GM21825 (cell line): ENCODE data around the gene MAP2K5.

Source experiments
- ATAC-seq: cut with Tn5 transposase; IDR thresholded peaks from one replicate; pipeline ENCODE4 v1.9.1; 2021; ENCODE audit warnings: mild to moderate bottlenecking, moderate library complexity; ENCODE audit not compliant: unreplicated experiment

The MAP2K5 gene

DNA sequence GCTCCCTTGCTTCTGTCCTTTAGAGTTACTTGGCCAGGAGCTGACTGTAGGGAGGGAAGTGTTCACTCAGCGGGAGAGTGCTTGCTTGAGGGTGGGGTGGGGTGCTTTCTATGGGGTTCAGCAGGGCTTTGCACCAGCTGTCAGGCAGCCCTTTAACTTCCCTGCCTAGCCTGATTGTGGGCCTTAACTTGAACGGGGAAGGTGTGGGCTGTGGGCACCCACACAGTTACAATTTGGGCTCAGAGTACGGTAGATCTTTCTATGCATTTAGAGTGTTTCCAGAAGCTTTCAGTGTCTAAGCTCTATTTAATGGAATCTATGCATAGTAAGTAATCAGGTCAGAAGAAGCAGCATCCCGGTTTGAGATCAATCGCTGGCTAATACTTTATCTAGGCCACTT lies 234.6 kb downstream of the MAP2K5 start:
- ATAC-seq = no peak

DNA sequence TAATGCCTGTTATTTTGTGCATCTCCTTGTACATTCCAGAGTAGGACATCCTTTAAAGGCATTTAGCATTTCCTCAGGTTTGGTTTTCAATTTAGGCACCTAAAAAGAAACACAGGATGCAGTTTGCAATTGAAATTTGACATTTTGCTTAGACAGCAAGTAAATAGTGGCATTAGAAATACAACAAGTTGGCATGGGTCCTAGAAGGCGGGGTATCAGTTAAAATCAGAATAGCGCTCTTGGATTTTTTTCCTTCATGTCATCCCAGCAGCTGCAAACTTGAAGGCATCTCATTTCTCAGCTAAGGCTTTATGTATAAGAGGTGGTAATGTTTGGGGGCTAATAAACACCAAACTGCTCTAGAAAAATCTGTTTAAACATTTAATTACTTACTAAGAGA lies 235.3 kb downstream of the MAP2K5 start:
- ATAC-seq = no peak

DNA sequence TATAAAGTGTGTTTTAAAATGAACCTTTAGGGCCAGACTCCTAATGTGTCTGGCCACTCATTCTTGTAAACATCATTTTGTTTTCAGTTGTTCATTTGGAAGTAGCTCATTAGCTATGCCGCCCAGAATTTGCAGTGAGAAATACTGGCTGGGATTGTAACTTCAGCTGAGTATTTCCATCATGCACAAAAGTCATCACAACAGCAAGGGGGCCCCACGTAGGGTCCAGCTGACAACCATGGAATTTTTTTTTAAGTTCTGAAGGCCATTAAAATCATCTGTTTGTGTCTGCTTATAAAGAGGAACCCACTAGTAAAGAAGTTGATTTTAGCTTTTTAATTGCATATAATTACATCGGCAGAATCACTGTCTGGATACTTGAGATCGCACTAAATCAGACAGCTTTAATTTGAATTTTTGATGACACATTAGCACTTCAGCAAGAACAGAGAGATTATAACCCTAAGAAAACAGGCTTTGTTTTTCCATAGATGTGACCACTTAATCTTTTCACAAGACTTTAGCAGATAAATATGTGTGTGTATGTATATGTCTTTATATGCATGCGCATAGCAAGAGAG lies 236.6 kb downstream of the MAP2K5 start:
- no peak for ATAC-seq

DNA sequence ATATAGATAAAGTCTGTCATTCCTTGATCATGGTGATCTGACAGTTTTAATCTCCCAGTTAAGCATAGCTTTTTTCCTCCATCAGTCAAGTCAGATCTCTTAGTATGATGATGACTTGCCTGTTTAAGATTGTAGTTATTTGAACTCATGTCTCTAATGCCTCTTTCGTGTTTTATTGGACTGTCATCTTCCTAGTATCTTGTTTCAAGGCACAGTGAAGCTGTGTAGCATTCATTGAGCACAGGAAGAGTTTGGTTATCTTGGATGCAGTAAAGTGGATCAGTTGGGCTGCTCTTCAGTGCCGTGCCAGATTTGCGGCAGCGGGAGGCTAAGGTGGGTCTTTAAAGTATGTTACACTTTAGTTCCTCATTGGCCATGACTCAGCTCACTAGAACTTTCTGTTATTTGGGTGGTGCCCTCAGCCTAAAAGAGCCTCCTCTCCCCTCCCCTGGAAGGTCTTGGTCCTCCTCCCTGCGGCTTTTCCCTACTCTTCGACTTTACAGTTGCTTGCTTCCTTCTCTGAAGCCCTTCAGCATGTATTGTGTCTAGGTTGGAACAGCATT lies 237.1 kb downstream of the MAP2K5 start:
- ATAC-seq = no peak

DNA sequence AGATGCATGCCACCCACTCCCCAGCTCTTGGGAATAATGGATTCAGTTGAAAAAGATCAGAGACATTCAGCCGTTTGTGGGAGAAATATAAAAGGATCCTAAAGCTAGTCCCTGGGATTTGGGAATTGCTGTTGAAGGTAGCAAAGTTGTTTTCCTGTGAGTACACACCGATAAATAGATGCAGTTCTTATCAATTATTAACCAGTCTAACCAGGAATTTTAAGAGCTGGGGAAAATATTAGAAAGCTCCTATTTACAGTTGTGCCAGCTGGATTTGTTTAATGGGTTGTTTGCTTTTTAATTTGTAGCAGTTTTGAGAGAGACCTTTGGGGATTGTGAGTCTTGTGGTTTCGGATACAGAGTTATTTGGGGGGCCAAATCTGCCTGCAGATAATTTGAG lies 238.6 kb downstream of the MAP2K5 start:
- ATAC-seq = no peak

DNA sequence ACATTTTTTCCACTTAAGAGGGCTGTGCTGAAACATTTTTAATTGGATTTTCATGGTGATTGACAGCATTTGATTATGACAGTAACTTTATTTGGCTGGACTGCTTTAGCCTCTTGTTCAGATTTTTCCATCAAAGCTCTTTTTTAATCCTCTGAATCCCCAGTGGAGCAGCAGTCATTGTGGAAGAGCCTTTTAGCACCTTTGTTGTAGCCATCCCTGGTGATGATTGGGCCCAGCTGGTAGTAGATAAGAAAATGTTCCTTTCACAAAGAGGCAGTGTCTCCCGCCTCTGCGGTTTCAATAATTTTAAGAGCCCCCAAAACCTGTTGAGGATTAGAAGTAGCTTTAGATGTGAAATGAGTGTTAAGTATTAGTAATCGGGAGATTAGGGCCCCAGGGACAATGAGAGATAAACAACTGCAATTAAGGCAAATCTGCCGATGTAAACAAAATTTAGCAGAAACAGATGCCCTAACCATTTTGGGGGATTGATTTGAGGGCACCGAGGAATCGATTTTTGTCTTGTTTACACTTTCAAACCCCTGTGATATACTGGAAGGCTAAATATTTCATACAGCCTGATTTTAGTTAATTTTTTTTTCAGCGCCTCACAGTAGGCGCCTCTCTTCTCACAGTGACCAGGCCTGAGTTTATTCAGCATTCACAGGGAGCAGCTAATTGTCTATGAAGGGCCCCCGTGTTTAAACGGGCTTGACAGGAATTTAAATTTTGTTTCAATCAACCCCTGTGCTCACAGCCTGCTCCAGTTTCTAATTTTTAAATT lies 239.6 kb downstream of the MAP2K5 start:
- no peak for ATAC-seq

DNA sequence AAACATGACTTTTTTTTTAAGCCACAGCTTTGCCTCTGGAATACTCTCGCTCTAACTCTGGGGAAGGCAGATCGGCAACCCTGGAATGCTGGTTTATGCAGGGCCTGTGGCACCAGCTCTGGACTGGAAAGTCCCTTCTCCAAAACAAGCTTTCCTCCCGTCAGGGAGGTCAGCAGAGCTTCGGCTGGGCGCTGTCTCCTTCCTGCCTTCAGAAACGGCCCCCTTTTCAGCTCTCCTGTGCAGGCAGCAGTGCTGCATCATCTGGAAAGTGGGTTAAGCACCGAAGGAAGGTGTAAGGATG lies 240.1 kb downstream of the MAP2K5 start:
- no peak for ATAC-seq

DNA sequence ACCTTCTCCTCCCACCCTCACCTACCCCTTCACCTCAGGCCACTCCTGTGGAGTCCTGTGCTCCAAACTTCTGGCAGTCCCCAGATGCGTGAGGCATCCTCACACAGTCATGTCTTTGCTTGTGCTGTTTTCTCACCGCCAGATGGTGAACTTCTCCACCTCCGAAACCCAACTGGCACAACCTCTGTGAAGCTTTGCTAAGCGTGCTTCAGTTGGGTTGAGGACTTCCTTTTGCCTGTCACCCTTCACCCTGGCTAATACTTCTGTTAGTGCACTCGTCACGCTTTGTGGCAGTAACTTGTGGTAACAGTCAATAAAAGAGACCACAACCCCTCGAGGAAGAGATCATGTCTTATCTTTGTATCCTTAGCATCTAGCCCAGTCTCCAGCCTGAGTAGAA lies 240.8 kb downstream of the MAP2K5 start:
- peak; percentile 67 for ATAC-seq

DNA sequence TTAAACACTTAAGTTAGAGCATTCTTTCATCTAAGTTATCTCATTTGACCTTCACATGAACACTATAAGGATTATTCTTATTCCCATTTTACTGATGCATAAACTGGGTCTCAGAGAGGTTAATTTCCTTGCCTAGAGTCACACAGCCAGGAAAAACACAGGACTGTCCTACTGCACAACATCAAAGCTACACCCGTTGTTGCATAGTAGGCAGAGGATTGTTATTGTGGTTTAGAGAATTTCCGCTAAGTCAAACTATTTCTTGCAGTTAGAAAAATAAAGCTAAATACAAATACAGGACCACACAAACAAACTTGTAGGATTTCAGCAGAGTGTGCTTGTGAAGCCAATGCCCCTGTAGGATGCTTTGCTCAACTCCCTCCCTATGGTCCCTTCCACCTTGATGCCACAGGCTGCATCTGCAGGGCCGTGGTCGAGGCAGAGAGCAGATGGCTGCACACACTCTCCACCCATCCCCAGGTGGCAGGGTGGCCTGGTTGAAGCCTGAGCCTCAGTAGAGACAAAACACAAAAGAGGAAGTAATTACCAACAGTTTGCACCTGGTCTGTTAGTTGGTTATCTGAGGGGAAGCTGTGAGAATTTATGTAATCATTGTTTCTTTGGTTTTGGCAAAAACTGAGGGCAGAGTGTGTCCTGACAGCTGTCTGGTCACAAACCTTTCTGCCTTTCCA lies 241.7 kb downstream of the MAP2K5 start:
- peak; percentile 88 for ATAC-seq

DNA sequence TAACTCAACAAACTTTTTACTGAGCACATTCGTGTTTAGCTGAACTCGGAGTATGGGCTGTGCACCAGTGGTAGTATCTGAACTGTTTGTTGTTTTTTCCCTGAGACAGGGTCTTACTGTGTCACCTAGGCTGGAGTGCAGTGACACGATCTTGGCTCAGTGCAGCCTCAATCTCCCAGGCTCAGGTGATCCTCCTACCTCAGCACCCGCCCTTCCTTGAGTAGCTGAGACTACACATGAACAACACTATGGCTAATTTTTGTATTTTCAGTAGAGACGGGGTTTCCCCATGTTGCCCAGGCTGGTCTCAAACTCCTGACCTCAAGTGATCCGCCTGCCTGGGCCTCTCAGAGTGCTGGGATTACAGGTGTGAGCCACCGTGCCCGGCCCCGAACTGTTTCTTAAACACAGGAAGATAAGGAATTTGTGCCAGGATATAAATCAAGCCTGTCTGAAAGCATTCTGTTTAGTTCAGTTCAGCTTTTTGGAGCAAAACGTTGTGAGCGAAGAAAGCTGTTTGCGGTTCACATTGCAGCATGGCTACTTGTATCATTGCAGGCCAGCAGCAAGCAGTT lies 242.4 kb downstream of the MAP2K5 start:
- peak; percentile 6 for ATAC-seq

DNA sequence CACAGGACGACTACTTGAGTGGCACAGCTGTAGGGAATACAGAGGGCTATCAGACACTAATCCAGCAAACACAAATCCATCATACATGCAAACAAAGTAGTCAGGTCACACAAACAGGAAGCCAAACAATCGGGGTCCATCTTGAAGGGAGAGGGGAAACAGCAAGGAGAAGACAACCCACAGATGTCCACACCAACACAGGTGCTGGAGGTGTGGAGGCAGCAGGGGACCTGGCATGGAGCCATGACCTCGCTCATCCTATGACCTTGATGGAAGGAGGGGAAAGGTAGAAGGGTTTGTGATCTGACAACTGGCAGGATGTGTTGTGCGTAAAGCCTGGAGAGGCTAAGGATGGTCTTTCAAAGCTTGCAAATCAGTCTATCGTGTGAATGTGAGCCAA lies 242.9 kb downstream of the MAP2K5 start:
- ATAC-seq = no peak

DNA sequence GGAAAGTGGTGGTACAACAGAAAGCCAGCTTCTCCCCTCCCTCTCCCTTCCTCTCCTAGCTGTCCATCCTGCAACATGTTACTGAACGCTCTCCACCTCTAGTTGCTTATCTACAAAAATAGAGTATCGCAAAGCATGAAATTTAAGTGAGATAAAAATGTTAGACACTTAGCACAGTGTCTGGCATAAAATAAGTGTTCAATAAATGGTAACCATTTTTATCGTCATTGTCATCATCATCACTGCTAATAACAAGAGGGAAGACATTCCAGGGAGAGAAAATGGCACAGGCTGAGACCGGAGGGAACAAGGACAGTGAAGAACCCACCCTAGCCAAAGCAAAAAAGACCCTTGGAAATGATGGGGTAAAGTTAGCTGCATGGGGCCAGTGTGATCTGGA lies 244.1 kb downstream of the MAP2K5 start:
- ATAC-seq = no peak

DNA sequence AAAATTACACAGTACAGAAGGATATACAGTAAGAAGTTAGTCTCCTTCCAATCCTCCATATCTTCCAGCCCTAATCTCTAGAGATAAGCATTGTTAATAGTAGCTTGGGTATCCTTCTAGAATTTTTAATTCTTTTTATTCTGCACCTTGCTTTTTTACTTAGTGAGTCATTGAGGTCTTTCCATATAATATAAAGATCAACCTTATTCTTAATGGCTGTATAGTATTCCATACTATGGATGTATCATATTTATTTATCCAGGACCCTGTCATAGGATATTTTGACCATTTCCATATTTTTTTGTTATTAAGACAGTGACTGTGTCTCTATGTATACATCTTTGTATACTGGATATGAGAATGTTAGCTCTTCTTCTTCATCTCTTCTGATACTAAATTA lies 246.5 kb downstream of the MAP2K5 start:
- ATAC-seq = no peak

DNA sequence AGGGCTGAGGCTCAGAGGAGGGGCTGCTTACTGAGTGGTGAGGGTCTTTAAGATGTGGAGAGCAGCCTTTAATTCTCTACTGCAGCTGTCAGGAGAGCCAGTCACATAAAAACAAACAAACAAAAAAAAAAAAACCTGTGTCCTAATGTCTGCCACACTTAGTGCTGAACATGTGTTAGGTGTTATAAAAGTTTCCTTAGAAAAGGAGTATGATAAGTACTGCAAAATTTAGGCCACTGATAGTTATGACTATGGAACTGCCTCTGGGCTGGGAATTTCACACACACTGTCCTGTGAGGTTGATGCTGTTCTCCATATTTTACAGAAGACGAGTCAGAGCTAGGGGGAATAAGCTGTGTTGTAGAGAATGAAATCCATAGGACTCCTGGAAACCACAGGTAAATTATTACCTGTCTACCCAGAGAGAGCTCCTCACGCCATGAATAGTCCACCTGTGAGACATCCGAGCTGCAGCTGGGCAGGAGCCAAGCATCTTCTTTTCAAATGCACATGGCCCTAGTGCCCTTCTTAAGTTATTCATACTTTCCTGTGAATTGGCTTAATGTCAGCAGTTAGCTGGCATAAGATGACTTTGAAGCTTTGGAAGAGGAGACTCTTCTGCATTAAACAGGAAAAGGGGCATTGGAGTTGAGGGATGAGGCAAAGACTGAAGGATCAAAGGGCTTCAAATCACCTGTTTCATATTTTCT lies 248.3 kb downstream of the MAP2K5 start:
- no peak for ATAC-seq

DNA sequence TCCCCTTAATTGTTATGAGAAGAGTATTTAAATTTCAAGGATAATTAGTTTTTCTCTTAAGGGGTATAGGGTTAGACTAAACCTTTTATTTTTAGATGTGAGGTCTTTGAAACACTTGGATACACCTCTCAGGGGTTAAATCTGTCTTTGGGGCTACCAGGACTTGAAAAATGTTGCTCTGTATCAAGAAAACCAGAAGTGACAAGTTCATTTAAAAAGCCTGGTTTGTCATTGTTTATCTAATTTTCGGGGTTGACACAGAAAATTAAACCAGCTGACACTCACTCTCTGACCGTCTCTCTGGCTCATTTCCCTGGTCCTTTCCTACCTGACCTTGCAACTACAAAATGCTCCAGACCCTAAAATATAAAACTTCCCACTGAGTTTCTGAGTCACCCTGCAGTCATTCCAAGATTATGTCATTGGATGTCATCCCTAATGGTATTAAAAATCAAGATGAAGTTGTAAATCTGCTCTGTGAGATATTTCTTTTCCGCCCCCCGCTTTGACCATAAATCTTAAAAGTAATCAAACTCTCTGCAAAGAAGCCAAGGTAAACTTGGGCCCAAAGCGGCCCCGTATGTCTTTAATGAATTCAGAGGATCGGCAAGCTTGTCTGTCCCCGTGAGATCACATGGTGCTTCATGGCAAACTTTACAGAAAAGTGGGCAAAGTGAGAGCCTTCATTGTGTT lies 249.9 kb downstream of the MAP2K5 start:
- ATAC-seq = no peak

DNA sequence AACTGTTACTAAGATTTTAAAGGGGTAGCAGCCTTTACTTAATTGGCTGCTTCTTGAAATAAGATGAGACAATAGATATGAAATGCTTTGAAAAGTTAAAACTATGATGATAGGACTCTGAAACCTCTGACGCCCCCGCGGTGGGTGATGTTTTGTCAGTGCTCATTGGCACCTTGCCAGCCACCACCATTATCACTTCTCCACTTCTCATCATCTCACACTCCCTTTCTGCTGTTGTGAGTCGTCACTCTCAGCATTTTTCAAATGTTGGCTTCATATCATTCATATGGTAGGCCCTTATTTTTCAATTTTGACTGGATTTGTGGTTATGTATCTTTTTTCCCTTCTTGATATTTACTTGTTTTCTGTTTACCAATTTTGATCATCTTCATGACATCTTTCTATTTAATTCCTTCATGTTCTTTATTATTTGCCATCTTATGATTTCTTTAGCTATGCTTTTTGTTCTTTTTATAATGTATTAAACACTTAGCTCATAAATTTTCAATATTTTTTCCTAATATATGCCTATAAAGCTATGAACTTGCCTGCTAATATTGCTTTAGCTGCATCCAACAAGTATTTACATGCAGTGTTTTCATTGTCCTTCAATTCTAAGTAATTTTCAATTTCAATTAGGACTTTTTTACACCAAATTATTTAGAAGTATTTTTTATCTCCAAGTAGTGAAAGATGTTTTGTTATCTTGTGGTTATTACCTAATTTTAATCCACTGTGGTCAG lies 252.5 kb downstream of the MAP2K5 start:
- ATAC-seq = no peak

DNA sequence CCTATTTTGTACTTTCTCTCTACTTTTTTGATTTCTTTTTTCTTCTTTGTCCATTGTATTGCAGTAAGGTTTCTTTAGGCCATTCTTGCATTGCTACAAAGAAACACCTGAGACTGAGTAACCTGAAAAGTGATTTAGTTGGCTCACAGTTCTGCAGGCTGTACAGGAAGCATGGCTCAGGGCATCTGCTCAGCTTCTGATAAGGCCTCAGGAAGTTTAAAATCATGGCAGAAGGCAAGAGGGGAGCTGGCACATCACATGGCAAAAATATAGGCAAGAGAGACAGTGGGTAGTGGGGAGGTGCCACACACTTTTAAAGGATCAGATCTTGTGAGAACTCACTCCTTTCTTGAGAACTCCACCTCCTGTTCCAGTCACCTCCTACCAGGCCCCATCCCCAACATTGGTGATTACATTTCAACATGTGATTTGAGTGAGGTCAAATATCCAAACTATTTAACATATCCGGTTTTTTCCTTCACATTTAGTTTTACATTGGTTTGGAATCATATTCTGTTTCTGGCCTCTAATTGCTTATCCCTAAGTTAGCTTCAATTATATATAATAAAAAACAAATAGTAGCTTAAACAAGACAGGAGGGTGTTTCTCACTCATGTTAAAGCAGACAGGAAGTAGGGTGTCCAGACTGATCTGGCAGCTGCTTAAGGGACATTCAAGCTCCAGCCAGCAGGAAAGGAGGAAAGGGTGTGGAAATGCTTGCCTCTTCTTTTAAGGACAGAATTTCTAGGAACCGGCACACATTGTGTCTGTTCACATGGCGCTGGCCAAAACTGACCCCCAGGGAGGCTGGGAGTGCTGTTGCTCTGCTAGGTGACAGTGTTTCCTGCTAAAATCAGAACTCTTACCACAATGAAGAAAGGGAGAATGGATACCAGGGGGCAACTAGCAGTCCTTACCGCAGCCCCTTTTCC lies 254.0 kb downstream of the MAP2K5 start:
- no peak for ATAC-seq

DNA sequence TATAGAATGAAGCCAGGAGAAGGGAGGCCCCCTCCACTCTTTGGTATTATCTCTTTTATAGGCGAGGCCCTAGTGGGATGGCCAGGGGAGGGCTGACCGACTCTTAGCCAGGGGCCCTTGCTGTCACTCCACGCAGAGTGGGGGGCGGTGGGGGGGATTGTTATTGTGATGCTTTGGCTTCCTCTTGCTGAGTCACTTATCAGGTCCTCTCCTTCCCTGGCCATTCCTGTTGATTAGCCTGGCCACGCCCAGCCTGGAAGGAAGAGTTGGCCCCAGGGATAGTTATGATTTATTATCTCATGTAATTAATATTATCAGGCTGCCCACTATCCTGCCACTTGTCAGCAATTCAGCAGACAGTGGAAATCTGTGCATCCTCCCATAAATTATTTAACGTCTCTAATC lies 257.3 kb downstream of the MAP2K5 start:
- ATAC-seq = no peak

DNA sequence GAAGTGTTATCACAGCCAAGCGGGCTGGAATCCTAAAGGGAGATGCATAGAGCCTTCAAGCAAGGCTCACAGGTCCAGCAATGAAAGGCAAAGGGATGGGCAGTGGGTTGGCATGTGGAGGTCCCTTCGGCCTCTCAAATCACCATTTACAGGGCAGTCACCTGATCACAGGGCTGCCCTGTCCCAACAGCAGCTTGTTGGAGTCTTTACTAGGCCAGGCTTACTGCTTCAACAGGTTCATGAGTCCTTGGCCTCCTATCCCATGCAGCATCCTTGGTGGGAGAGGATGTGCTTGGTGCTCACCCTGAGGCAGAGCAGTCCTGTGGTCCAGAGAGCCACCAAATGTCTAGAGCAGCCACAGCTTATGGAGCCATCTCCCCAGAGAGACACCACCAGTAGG lies 258.6 kb downstream of the MAP2K5 start:
- no peak for ATAC-seq
